Ascending aorta (tissue), 2 donors: ENCODE results near the gene CMIP. TPM values are rescaled to one million over a fixed set of nuclear protein-coding genes. Genes with fewer than 3 reads are reported as not detected.

Experiments used
- DNase-seq, 2 donors: peaks; one replicate each; pipeline ENCODE4 v3.0.0-alpha.2; 2019; ENCODE audit warnings: low spot score in 2 of 2
- H3K27ac ChIP-seq, 2 donors: fragments of 200-600 bp; sonication (generic); one replicate each; pipeline ENCODE4 v1.5.1; 2016 to 2017; ENCODE audit warnings: mild to moderate bottlenecking in 1 of 2
- H3K27me3 ChIP-seq: fragments of 200-600 bp; sonication (generic); one replicate; pipeline ENCODE4 v1.5.1; 2017
- H3K36me3 ChIP-seq, 2 donors: fragments of 200-600 bp; sonication (generic); one replicate each; pipeline ENCODE4 v1.5.1; 2016
- H3K4me1 ChIP-seq, 2 donors: fragments of 200-600 bp; sonication (generic); one replicate each; pipeline ENCODE4 v1.5.1; 2016 to 2017; ENCODE audit warnings: mild to moderate bottlenecking in 1 of 2
- H3K4me3 ChIP-seq, 2 donors: fragments of 200-600 bp; sonication (generic); one replicate each; pipeline ENCODE4 v1.5.1; 2016 to 2017; ENCODE audit warnings: mild to moderate bottlenecking in 1 of 2
- H3K9me3 ChIP-seq, 2 donors: fragments of 200-600 bp; sonication (generic); one replicate each; pipeline ENCODE4 v1.5.1; 2016
- intact Hi-C: fragments of 100-400 bp; cut with DNase I; formaldehyde crosslinking; loops from one replicate; pipeline ENCODE4 v1.15.1; 2023
- total RNA-seq: library from RNA; depleted of rRNA; stranded (reverse); fragments of >200 nt; gene quantifications from one replicate; pipeline ENCODE4 v1.1.0, GENCODE V29; 2016
- TF ChIP-seq, protein P1 (sequence below), 3 experiments: fragments of 200-600 bp in 2 of 3; fragments of 450-650 bp in 1 of 3; sonication (generic) in 2 of 3; IDR thresholded peaks; one replicate each; pipeline ENCODE4 v1.5.1; 2016 to 2019; ENCODE audit warnings: antibody characterized with exemption in 3 of 3, mild to moderate bottlenecking in 1 of 3, moderate library complexity in 1 of 3

CMIP gene
- total RNA-seq, 1 donor from 2014 or later = 110 TPM

DNA sequence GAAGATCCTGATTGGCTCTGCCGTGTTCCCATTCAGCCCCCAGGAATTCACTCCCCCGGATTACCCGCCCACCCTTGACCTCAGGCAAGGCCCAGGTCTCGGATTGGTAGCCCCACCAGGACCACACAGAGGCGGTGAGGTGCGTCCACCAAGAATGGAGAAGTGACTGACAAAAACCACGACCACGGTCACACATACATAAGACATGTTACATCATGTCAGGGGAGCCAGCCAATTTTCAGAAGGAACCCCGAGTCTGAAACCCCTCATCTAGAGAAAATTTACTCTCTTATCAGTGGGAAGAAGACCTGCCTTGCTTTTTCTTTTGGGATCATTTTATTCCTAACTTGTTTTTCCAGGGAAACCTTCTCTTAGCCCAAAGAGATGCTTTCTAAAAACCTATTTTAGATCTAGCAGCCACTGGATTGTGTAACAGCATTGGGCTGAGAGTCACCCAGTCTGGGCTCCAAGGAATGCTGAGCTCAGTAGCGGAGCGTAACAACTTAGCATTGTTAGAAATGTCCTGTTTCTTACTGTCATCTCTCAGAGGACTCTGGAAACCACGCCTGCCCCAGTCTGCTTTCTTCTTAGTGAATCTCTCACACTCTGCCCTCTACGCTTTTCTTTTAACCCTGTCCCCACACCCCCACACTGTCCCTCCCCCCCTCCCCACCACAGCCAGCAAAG lies 164.1 kb downstream of the CMIP start:
- Histone ChIP-seq H3K4me3 (no peak overlapping the region), H3K4me1 (peaks cover 5 to 25% of the 10 kb centered on the region in 2 donors), H3K27me3 (no peaks in the 10 kb centered on the region), H3K36me3 (no peaks in the 10 kb centered on the region), H3K9me3 (no peaks in the 10 kb centered on the region), H3K27ac (no peak overlapping the region)
- peak in 1 of 2 donors; percentile 71 for DNase-seq
- intact Hi-C loops = no loop called here
- TF ChIP-seq, protein P1, sequence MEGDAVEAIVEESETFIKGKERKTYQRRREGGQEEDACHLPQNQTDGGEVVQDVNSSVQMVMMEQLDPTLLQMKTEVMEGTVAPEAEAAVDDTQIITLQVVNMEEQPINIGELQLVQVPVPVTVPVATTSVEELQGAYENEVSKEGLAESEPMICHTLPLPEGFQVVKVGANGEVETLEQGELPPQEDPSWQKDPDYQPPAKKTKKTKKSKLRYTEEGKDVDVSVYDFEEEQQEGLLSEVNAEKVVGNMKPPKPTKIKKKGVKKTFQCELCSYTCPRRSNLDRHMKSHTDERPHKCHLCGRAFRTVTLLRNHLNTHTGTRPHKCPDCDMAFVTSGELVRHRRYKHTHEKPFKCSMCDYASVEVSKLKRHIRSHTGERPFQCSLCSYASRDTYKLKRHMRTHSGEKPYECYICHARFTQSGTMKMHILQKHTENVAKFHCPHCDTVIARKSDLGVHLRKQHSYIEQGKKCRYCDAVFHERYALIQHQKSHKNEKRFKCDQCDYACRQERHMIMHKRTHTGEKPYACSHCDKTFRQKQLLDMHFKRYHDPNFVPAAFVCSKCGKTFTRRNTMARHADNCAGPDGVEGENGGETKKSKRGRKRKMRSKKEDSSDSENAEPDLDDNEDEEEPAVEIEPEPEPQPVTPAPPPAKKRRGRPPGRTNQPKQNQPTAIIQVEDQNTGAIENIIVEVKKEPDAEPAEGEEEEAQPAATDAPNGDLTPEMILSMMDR (IDR thresholded peaks at IDR 0.05) = no peak

DNA sequence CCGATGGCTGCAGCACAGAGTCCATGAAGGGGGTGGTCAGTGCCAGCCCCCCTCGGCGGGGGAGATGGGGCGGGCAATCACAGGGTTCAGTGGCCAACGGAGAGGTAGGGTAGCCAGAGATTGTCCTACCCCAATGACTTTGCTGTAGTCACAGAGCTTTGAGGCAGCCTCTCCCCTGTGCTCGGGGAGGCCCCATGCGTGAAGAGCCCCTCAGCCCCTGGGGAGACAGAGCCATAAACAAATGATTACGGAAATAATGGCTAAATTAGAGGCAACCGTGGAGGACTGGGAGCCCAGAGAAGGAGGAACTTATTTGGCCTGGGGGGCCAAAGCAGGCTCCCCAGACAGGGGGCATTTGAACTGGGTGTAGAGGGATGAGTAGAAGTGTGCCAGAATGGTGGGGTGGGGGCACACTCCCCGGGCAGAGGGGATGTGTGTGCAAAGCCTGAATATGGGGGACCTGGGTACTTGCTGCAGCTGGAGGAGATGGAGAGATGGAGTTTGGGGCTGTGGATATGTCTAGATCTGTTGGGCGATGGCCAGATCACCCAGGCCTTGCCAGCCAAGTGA lies 164.8 kb downstream of the CMIP start:
- intact Hi-C loops = no loop called here
- no peaks in the 10 kb centered on the region for H3K36me3 ChIP-seq
- peaks cover 5 to 25% of the 10 kb centered on the region in 2 donors for H3K4me1 ChIP-seq
- no peak for DNase-seq
- TF ChIP-seq, protein P1 (IDR thresholded peaks at IDR 0.05) = no peak
- H3K4me3 ChIP-seq = no peak overlapping the region
- no peaks in the 10 kb centered on the region for H3K27me3 ChIP-seq
- H3K27ac ChIP-seq = no peak overlapping the region
- no peaks in the 10 kb centered on the region for H3K9me3 ChIP-seq

DNA sequence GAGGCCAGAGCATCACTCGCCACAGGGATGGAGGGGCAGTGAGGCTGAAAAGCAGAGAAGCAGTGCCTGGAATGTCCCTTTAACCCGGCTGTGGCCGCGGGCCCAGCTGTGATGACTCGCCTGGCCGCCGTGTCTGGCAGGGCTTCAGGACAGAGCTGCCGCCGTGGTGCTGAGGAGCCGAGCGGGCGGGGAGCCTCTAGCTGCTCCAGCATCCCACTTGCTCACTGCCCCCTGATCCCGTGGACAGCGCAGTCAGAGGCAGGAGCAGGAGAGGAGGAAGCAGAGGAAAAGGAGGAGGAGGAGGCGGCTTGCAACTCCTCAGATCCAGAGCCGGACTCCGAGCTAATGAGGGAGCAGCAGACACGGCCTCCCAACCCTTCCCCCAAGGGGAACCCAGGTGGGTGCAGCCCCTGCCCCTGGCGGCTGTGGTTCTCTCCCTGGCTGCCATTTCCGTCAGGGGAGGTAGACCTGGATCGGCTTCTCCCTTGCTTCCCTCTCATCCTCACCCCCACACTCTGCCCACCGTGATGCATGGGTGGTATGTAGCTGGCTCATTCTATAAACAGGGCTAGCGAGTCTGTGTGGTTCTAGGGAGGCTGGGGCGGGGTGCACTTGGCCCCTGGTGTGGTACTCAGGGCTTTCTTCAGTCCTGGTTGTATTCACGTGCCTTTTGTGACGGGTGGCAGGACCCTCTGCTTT lies 165.7 kb downstream of the CMIP start:
- Histone ChIP-seq H3K9me3 (no peaks in the 10 kb centered on the region), H3K4me3 (peak overlapping the region in 1 of 2 donors; percentile 10), H3K36me3 (no peaks in the 10 kb centered on the region), H3K27ac (peak overlapping the region in 1 of 2 donors; percentile 47), H3K27me3 (no peaks in the 10 kb centered on the region), H3K4me1 (peaks cover 5 to 25% of the 10 kb centered on the region in 2 donors)
- intact Hi-C loops = loop anchor here (5.0 kb wide), 1 partner anchor 163 kb away; no protein-coding TSS in a partner anchor
- TF ChIP-seq, protein P1 (IDR thresholded peaks at IDR 0.05) = no peak
- peak; percentile 27 to 89 for DNase-seq

DNA sequence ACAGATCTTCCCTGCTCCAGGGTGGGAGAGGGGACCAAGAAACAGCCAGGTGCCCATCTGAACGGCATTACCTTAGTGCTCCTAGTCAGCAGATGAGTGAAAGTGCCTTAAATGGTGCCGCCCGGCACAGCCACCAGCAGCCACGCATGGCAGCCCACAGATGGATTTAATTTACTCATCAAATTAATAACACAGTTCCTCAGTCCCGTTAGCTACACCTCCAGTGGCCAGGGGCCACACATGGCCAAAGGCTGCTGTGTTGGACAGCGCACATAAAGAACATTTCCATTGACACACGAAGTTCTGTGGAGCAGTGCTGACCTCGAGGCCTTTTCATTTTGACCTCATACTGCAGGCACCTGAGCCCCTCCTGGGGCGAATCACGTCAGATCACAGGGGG lies 166.3 kb downstream of the CMIP start:
- TF ChIP-seq, protein P1 (IDR thresholded peaks at IDR 0.05) = no peak
- no peaks in the 10 kb centered on the region for H3K36me3 ChIP-seq
- peak overlapping the region in 1 of 2 donors; percentile 54 for H3K27ac ChIP-seq
- no peak for DNase-seq
- H3K9me3 ChIP-seq = no peaks in the 10 kb centered on the region
- no peaks in the 10 kb centered on the region for H3K27me3 ChIP-seq
- intact Hi-C loops = loop anchor here (5.0 kb wide), 1 partner anchor 164 kb away; no protein-coding TSS in a partner anchor
- peaks cover 5 to 25% of the 10 kb centered on the region in 2 donors for H3K4me1 ChIP-seq
- H3K4me3 ChIP-seq = no peak overlapping the region

DNA sequence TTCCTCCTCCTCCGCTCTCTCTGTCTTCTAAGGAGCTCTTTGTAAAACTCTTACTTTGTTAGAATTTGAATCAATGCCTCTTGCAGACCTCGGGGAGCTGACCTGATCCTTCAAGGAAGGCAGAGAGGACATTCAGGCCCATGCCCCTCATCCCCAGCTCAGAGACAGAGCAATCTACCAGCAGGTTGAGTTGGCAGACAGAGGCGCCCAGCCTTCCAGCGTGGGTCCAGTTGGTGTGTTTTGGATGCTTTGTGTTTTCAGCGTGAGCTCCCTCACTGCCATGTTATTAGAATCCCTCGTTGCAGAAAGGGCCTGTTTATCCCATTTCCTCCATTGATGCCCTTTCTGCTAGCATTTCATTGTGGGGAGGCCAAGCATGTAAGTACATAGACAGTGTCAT lies 167.1 kb downstream of the CMIP start:
- no peaks in the 10 kb centered on the region for H3K27me3 ChIP-seq
- H3K4me1 ChIP-seq = peaks cover 5 to 29% of the 10 kb centered on the region in 2 donors
- DNase-seq = no peak
- H3K27ac ChIP-seq = peak overlapping the region; percentile 7 to 54
- intact Hi-C loops = loop anchor here (5.0 kb wide), 1 partner anchor 164 kb away; no protein-coding TSS in a partner anchor
- H3K9me3 ChIP-seq = no peaks in the 10 kb centered on the region
- H3K36me3 ChIP-seq = no peaks in the 10 kb centered on the region
- H3K4me3 ChIP-seq = no peak overlapping the region
- TF ChIP-seq, protein P1 (IDR thresholded peaks at IDR 0.05) = no peak
